22Rv1 (cell line): ENCODE data around the gene TP73.

Experiments
- ZFX ChIP-seq: fragments of 450-650 bp; IDR thresholded peaks from 2 replicates; pipeline ENCODE4 v1.6.1; 2017; ENCODE audit warnings: antibody characterized with exemption, borderline replicate concordance
- TF ChIP-seq, protein P1 (sequence below): fragments of 450-650 bp; IDR thresholded peaks from 2 replicates; pipeline ENCODE4 v1.5.1; 2017; ENCODE audit warnings: mild to moderate bottlenecking

DNA sequence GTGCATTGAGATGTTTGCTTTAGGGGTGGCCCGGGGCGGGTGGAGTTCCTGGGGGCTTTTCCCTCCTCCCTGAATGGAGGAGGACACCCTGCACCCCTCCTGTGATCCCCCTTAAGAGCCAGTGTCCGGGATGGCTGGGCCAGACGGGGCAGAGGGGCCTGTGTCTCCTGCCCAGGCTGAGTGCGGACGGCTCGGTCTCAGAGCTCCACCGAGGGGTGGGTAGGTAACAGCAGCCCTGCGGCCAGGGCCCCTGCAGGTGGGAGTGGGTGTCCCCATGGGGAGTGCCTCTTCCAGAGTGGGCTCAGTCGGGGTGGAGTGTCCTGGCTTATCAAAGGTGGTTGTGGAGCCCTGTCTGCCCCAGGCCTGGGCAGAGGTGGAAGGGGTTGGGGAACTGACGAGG is 23.1 kb downstream of the TP73 start:
- TF ChIP-seq, protein P1, sequence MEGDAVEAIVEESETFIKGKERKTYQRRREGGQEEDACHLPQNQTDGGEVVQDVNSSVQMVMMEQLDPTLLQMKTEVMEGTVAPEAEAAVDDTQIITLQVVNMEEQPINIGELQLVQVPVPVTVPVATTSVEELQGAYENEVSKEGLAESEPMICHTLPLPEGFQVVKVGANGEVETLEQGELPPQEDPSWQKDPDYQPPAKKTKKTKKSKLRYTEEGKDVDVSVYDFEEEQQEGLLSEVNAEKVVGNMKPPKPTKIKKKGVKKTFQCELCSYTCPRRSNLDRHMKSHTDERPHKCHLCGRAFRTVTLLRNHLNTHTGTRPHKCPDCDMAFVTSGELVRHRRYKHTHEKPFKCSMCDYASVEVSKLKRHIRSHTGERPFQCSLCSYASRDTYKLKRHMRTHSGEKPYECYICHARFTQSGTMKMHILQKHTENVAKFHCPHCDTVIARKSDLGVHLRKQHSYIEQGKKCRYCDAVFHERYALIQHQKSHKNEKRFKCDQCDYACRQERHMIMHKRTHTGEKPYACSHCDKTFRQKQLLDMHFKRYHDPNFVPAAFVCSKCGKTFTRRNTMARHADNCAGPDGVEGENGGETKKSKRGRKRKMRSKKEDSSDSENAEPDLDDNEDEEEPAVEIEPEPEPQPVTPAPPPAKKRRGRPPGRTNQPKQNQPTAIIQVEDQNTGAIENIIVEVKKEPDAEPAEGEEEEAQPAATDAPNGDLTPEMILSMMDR: no peak
- no peak for TF ChIP-seq ZFX
